GM12874 (cell line): ENCODE data around the gene C2CD4A.

ENCODE experiments used
- CTCF ChIP-seq: IDR thresholded peaks from 2 replicates; pipeline ENCODE4 v1.5.1; 2011; ENCODE audit warnings: low read depth, mild to moderate bottlenecking, control low read depth, low read length, moderate library complexity; ENCODE audit not compliant: insufficient read depth

Gene C2CD4A

GRCh38 chr15:62075595-62076277, 9.0 kb downstream of the C2CD4A start:
- TF ChIP-seq CTCF: no peak

- TF ChIP-seq CTCF: no peak
These were observed 12.8 kb downstream of the C2CD4A start for GRCh38 chr15:62079594-62079993.

GRCh38 chr15:62083194-62084154, 16.7 kb downstream of the C2CD4A start:
- no peak for TF ChIP-seq CTCF

GRCh38 chr15:62085740-62086139, 19.0 kb downstream of the C2CD4A start:
- no peak for TF ChIP-seq CTCF

GRCh38 chr15:62087671-62088352, 21.0 kb downstream of the C2CD4A start:
- no peak for TF ChIP-seq CTCF

GRCh38 chr15:62088353-62088693, 21.5 kb downstream of the C2CD4A start:
- TF ChIP-seq CTCF: no peak

GRCh38 chr15:62089616-62090015, 22.8 kb downstream of the C2CD4A start:
- no peak for TF ChIP-seq CTCF
